GM18507 (cell line): ENCODE data around the gene IPO4.
A peak's percentile ranks its signal among the peaks of the same experiment; 100 is the strongest.
"Not testable (repeated sequence)": the region's sequence is repeated elsewhere in the genome, so short reads cannot be mapped to it uniquely, and the experiment has no call there.

Experiments used
- DNase-seq: peaks from one replicate; pipeline ENCODE4 v3.0.0; 2011; ENCODE audit warnings: low read depth; ENCODE audit not compliant: insufficient read length; ENCODE audit errors: extremely low spot score
- FAIRE-seq: peaks from 2 replicates; lab custom pipeline; 2011; peaks lifted over from hg19 to GRCh38; lab: Jason Lieb, UNC

Gene IPO4, protein sequence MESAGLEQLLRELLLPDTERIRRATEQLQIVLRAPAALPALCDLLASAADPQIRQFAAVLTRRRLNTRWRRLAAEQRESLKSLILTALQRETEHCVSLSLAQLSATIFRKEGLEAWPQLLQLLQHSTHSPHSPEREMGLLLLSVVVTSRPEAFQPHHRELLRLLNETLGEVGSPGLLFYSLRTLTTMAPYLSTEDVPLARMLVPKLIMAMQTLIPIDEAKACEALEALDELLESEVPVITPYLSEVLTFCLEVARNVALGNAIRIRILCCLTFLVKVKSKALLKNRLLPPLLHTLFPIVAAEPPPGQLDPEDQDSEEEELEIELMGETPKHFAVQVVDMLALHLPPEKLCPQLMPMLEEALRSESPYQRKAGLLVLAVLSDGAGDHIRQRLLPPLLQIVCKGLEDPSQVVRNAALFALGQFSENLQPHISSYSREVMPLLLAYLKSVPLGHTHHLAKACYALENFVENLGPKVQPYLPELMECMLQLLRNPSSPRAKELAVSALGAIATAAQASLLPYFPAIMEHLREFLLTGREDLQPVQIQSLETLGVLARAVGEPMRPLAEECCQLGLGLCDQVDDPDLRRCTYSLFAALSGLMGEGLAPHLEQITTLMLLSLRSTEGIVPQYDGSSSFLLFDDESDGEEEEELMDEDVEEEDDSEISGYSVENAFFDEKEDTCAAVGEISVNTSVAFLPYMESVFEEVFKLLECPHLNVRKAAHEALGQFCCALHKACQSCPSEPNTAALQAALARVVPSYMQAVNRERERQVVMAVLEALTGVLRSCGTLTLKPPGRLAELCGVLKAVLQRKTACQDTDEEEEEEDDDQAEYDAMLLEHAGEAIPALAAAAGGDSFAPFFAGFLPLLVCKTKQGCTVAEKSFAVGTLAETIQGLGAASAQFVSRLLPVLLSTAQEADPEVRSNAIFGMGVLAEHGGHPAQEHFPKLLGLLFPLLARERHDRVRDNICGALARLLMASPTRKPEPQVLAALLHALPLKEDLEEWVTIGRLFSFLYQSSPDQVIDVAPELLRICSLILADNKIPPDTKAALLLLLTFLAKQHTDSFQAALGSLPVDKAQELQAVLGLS

DNA sequence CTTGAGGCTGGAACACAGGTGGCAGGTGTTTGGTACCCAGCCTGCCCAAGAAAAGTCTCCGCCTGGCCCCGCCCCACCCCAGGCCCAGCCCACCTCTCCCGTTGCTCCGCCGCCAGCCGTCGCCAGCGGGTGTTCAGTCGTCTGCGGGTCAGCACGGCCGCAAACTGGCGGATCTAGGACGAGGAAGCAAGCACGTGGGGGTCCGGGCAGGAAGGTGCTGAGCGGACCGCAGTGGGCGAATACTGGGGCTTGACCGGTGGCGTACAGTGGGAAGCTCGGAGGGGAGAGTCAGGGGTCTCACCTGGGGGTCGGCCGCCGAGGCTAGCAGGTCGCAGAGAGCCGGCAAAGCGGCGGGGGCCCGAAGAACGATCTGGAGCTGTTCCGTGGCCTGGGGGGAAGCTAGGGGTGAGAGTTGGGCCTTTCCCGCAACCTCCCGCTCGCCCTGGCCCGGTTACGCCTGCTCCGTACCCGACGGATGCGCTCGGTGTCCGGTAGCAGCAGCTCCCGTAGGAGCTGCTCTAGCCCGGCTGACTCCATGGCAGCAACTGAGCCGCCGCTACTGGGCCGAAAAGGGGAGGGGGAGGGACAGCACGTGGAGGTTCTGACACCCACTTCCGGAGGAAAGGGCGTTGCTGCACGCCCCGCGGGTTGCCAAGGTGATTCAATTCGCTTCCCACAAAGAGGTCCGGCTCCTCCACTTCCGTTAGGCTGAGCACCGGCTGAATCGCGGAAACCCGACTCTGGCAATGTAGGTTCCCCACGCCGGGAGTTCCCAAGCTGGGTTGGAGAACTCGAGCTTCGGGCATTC lies at the start of gene IPO4:
Gene IPO4 (minus strand): TSS at position 566 of the 808 bp plus-strand sequence. CDS start 29 bp downstream, at position 537.
- peak; percentile 99 for DNase-seq
- peak; percentile 95 for FAIRE-seq

DNA sequence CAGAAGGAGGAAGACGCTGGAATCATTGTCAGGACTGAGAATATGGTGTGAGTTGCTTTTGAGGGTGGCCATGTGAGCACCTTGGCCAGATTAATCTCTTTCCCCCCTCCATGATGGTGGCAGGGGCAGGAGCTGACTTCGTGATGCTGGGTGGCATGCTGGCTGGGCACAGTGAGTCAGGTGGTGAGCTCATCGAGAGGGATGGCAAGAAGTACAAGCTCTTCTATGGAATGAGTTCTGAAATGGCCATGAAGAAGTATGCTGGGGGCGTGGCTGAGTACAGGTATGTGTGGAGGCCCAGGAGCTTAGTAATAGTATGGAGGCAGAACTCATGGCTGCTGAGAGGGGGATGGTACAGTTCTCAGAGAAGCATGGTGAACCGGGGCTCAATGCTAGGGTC lies 49.5 kb upstream of the IPO4 start:
- FAIRE-seq: no peak

DNA sequence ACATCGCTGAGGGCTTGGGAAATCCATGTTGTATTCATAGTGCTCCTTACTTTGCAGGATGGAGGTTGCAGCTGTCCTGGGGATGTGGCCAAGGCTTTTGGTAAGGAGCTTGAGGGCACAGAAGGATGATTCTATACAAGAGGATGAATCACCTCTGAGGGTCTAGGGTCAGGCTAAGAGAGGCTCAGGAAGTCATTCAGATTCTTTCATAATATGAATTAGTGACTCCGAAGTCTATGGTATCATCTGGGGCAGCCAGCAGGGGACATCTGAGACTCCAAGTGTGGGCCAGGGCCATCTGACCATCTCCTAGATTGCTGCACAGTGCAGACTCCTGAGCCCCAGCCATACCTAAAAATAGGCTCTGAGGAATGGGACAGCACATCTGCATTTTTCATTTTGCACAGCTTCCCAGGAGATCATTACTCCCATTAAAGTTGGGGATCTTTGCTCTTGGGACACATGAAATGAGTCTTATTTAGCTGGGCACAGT lies 48.9 kb upstream of the IPO4 start:
- no peak for FAIRE-seq
- no peak for DNase-seq

More for the DNA sequence above, 49.5 kb upstream of the IPO4 start:
- no peak for DNase-seq

DNA sequence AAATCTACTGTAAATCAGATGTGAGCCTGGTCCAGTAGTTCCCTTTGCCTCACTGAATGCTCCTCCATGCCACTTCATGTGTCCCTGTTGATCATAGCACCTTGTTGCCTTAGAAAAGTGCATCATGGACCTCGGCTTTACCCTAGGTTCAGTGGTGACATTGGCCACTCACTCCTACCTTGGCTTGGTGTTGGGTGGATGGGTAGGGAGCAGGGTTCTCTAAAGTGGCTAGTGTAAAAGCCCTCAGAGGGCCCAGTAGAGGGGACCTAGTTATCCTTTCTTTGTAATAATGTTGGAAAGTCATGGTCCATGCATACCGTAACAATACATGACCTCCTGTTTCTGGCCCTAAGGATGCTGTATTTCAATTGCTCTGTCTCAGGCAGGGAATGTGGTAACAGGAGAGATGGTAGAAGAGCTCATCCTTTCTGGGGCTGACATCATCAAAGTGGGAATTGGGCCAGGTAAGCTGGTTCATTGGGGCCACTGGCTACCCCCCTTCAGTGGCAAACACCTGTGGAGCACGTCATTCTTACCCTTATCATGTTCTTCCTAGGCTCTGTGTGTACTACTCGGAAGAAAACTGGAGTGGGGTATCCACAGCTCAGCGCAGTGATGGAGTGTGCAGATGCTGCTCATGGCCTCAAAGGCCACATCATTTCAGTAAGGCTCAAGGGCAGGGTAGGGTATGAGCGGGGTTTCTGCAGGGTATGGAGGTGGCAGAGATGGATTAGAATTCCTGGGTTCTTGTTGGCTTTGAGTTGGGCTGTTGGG lies 48.3 kb upstream of the IPO4 start:
- FAIRE-seq: no peak
- DNase-seq: no peak

DNA sequence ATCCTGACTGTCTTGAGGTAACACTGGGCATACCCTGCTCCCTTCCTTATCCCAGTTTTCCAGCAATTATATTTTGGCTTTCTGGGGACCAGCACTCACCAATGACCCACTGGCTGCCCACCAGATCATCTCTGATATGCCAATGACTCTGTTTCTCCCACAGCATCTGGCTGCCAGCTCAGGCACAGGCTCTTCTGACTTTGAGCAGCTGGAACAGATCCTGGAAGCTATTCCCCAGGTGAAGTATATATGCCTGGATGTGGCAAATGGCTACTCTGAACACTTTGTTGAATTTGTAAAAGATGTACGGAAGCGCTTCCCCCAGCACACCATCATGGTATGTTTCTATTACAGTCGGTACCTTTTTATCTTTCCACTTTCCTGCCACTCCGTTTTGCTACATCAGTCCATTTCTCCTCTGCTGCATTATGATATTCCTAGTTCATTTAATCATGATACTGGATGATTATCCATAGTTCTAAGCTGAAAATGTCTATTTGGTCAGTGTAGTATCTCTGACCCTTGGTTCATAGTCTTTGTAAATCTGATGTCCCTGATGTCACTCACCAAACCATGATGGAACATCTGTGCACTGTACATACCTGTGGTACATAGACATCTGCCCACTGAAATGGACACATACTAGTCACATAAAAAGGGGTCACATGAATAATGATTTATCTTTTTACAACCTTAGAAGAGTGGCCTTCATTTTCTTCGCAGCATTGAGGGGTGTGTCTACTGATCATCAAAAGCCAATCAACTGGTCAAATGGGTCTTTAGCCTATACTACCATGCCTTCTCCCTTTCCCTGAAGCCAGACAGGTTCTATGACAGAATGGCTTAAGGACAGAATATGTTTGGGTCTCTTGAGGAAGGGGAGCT lies 47.4 kb upstream of the IPO4 start:
- FAIRE-seq (no peak), DNase-seq (no peak)

DNA sequence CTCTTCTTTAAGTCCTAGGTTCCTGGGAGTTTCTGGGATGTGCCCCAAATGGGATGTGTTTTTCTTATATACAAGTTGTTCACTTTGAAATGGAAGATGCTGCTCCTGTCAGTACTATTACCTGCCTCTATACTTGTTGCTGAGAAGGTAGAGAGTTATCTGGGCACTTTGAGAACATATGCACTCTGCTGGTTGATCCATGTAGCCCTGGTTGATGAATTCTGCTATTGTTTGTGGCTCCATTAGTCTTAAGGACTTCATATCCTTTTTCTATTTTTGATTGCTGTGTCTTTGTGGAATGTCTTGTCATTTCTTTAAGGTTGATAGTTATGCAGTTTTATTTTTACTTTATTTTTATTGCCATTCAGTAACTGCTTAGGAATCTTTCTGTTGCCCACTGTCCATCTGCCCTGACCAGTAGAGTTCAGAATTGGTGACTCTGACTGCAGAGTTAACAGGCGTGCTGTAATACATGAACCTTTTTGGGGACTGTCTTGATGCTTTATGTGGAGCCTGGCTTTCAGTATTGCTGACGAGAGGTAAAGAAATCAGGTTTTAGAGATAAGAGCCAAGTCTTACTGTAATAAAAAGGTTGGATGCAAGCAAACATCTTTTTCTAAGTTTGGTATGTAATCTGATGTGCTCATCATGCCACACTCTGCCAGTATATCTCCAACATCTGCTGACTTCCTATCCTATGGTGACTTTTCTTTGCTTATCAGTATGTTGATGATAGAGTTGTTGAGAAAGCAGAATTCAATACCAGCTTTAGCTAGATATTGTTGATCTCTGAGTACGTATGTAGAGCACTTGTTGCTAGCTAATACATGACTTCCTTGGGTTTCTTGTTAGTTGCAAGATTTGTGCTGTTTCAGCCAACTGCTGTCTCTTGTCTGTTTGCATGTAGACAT lies 45.7 kb upstream of the IPO4 start:
- DNase-seq (no peak), FAIRE-seq (no peak)

DNA sequence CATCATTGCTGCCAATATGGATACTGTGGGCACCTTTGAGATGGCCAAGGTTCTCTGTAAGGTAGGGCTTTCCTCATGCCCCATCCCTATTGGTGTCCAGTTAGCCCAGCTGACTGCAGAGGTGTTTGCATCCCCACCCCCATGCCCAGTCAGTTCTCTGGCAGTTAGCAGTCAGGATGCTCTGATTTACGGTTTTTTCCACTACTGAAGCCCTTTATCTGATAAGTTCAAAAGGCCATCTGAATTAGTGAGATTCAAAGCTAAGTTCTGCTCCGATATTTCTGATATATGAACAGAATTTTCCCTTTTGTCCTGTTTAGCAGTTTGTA lies 44.9 kb upstream of the IPO4 start:
- FAIRE-seq (no peak), DNase-seq (no peak)

DNA sequence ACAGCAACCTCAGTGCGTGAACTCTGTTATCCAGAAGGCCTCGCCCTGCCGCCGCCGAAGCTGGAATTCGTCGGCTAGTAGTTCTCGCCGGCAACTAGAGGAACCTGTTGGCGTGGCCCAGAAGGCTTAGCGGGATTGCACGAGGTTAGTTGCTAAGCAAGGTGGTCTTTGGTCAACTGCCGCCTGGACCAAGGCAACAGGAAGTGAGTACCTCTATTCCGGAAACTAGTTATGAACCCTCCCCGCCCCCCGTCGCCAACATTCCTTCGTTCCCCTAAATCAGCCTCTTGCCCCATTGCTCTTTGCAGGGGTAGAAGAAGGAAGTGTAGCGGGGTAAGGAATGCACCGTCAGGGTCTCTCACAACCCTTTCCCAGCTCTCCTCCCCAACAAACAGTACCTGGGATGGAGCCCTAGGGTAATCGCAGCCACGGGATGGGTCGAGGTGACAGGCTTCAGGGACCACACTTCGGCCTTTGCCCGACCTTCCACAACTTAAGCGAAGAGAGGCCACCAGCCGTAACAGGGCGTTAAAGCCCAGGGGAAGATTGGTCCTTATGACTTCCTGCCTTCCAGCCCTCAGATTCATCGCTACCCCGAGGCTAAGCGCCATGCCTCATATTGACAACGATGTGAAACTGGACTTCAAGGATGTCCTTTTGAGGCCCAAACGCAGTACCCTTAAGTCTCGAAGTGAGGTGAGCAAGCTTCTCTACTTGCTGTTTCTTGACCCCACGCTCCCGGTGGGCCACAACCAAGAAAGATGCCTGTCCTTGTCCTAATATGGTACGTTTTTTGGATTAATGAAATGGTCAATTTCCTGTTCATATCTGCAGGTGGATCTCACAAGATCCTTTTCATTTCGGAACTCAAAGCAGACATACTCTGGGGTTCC lies 44.3 kb upstream of the IPO4 start, which contains the start of gene GMPR2:
Gene GMPR2 (plus strand): TSS at position 285 of the 893 bp plus-strand sequence. CDS start 325 bp downstream, at position 610.
- DNase-seq: peak; percentile 47
- peak; percentile 78 for FAIRE-seq

DNA sequence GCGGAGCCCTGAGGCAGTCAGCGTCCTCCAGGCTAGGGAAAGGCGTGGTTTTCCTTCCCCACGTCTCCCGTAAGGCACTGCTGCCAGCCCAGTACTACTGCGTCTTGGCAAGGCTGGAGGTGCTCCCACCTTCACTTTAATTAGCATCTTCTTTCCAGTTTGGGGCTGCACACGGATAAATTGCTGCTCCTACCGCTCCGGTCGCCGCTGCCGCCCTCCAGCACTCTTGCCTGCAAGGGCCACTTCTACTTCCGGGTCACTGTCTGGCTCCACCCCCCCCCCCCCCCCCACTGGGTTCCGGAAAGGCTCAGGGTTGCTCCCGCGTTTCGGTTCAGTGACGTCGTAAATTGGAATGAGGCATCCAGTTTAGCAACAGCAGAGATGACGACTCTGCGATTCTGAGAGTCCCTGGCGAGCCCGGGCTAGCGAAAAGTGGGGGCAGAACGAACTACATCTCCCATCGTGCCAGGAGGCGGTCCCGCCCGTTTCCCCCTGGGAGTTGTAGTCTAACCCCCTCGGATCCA lies 43.6 kb upstream of the IPO4 start, which contains the start of gene NEDD8:
Gene NEDD8 (minus strand): TSS at position 247 of the 524 bp plus-strand sequence. CDS start 100 bp downstream, at position 147.
- FAIRE-seq: peak; percentile 56
- DNase-seq: peak; percentile 75

DNA sequence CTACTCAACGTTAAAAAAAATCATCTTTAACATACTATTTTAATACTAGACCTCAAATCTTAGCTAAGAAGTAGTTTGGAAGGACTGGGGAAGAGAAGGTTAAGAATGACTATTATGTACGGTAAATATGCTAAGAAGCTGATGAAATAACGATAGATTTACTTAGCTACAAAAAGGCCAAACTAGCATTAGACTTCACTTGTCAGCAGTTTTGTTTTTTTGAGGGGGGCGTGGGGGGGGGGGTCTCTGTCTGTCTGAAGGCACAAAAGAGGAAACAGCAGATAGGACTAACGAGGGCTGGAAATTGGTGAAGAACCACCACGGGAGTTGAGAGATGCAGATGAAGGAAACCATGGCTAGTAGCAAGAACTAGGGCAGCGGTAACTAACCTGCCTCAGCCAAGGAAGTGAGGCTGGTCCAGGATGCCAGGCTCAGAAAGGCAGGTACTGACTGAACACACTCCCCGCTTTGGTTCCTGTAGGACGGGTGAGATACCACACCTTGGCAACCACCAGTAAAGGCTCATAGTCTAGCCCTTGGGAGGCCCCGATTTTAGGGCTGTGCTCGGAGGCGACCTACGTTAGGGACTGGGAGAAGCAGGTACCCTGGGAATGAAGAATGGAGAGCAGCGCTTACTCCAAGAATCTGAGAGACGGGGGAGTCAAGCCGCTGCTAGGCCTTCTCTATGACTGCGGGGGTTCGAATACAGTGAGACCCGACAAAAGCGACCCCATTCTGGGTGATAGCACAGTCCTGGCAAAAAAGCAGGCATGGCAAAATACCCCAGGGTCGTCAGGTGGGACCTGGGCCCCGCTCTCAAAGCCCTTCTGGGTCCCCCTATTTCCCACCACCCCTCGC lies 42.9 kb upstream of the IPO4 start:
- FAIRE-seq (no peak), DNase-seq (no peak)

DNA sequence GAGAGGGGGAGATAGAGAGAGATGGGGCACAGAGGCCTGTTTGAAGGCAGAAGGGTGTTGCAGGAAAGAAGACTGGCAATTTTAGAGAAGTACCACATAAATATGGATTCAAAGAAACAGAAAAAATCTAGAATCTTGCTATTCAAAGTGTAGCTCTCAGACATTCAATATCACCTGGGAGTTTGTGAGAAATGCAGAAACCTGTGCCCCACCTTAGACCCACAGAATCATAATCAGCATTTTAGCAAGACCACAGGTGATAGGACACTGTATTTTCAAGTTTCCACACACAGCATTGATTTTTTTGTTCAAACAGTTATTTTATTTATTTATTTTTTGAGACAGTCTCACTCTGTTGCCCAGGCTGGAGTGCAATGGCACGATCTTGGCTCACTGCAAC lies 40.3 kb upstream of the IPO4 start:
- FAIRE-seq: no peak

DNA sequence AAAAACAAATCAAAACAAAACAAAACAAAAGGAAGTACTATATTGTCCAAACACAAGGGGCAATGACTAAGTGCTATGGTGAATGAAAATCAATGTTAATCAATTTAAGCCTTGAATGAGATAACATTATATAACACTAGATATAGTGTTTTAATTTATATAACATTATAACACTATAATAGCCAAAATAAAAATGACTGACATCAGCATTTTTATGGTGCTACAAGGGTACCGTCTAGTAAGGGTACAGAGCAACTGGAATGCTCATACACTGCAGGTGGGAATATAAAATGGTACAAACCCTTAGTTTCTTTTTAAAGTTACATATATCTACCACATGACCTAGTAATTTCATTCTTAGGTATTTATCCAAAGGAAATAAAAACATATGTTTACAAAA lies 37.9 kb upstream of the IPO4 start:
- FAIRE-seq (no peak), DNase-seq (no peak)

More for the DNA sequence above, 40.3 kb upstream of the IPO4 start:
- DNase-seq: no peak

DNA sequence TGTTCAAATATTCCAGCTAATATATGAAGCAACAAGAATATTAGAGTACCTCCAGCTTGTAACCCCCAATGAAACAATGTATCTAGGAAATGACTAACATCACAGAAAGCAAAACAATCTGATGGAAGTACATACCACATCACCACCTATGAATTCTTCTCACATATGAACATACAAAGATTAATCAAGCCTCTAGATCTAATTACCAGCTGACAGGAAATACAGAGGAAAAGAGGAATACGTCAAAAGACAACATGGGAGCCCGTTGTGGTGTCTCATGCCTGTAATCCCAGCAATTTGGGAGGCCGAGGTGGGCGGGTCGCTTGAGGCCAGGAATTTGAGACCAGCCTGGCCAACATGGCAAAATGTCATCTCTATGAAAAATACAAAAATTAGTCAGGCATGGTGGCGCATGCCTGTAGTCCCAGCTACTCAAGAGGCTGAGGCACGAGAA lies 36.0 kb upstream of the IPO4 start:
- DNase-seq: no peak

DNA sequence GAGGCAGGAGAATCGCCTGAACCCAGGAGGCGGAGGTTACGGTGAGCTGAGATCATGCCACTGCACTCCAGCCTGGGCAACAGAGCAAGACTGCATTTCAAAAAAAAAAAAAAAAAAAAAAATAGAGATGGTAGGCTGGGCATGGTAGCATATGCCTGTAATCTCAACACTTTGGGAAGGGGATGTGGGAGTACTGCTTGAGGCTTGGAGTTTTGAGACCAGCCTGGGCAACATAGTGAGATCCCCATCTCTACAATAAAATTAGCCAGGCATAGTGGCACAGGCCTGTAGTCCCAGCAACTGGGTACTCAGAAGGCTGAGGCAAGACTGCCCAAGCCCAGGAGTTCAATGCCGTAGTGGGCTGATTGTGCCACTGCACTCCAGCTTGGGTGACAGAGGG lies 34.4 kb upstream of the IPO4 start:
- not testable (repeated sequence) for DNase-seq, FAIRE-seq

More for the DNA sequence above, 36.0 kb upstream of the IPO4 start:
- FAIRE-seq: no peak
